ENCODE measurements around the gene ODC1. TPM values are rescaled to one million over a fixed set of nuclear protein-coding genes. Genes with fewer than 3 reads are reported as not detected.

The ODC1 gene
- total RNA-seq, 1 experiment from 2014 or later, result 46.6 TPM

DNA sequence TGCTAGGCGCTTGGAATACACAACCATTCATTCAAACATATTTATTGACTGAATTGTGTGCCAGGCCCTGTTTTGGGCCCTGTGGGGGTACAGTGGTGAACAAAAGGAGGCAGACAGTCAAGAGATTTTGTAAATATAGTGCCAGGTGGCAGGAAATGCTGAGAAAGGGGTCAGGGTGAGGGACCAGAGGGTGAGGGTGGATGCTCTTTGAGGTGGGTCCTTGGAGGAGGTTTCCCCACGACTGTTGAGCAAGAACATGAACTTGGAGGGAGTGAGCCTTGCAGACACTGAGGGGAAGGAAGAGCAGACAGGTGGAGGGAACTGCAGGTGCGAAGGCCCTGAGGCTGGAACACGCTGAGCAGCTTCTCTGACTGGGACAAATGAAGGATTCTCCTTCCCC lies 40.7 kb downstream of the ODC1 start (continued):
- TF ChIP-seq, protein P1, sequence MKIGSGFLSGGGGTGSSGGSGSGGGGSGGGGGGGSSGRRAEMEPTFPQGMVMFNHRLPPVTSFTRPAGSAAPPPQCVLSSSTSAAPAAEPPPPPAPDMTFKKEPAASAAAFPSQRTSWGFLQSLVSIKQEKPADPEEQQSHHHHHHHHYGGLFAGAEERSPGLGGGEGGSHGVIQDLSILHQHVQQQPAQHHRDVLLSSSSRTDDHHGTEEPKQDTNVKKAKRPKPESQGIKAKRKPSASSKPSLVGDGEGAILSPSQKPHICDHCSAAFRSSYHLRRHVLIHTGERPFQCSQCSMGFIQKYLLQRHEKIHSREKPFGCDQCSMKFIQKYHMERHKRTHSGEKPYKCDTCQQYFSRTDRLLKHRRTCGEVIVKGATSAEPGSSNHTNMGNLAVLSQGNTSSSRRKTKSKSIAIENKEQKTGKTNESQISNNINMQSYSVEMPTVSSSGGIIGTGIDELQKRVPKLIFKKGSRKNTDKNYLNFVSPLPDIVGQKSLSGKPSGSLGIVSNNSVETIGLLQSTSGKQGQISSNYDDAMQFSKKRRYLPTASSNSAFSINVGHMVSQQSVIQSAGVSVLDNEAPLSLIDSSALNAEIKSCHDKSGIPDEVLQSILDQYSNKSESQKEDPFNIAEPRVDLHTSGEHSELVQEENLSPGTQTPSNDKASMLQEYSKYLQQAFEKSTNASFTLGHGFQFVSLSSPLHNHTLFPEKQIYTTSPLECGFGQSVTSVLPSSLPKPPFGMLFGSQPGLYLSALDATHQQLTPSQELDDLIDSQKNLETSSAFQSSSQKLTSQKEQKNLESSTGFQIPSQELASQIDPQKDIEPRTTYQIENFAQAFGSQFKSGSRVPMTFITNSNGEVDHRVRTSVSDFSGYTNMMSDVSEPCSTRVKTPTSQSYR (CRISPR knock-in tag; IDR thresholded peaks at IDR 0.05), result no peak
- TF ChIP-seq E2F1 (CRISPR knock-in tag; IDR thresholded peaks at IDR 0.05), result no peak
- TF ChIP-seq, protein P2, sequence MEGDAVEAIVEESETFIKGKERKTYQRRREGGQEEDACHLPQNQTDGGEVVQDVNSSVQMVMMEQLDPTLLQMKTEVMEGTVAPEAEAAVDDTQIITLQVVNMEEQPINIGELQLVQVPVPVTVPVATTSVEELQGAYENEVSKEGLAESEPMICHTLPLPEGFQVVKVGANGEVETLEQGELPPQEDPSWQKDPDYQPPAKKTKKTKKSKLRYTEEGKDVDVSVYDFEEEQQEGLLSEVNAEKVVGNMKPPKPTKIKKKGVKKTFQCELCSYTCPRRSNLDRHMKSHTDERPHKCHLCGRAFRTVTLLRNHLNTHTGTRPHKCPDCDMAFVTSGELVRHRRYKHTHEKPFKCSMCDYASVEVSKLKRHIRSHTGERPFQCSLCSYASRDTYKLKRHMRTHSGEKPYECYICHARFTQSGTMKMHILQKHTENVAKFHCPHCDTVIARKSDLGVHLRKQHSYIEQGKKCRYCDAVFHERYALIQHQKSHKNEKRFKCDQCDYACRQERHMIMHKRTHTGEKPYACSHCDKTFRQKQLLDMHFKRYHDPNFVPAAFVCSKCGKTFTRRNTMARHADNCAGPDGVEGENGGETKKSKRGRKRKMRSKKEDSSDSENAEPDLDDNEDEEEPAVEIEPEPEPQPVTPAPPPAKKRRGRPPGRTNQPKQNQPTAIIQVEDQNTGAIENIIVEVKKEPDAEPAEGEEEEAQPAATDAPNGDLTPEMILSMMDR (IDR thresholded peaks at IDR 0.05), result no peak

DNA sequence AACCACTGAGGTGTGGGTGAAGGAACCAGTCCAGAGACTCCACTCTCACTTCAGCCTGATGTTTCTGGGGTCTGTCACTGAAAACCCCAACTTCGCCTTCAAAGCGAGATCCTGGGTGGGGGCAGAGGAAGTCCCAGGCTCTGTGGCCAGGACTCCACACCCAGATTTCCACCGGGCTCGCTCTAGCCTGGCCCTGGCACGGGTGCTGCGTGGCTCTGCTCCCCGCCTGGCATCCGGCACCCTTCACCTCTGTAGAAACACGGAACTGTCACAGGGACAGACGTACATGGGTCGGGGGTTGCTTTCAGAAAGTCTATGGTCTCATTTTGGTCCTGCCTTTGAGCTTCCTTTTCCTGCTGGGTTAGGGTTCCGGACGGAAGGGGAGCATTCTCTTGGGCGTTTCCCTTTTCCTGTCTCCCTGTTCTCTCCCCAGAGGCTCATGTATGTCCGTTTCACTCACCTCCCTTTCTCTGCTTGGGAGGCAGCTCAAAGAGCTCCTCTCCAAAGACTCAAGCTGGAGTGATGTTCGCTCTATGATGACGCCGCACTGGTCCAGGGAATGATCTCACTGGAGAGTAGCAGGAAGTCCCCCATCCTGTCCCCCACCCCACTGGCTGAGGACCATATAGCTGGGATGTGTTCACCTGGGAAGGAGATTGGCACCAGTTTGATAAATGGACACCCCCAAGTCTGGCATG lies 41.5 kb downstream of the ODC1 start:
- H3K4me1 Mint-ChIP-seq, result peaks cover 9% of the 10 kb centered on the region
- ChIA-PET CTCF (interaction anchor here (2.1 to 4.3 kb wide), 3 partner anchors 28 to 243 kb away, joined by 6 to 100 read pairs (median 24); partner anchors contain the start of gene HPCAL1), POLR2A (no interaction called here)
- no peaks in the 10 kb centered on the region for H3K36me3 Mint-ChIP-seq
- H3K27me3 Mint-ChIP-seq (ENCODE audit: low read depth), result no peaks in the 10 kb centered on the region
- TF ChIP-seq MLX (CRISPR knock-in tag; IDR thresholded peaks at IDR 0.05), result no peak
- TF ChIP-seq, protein P3, sequence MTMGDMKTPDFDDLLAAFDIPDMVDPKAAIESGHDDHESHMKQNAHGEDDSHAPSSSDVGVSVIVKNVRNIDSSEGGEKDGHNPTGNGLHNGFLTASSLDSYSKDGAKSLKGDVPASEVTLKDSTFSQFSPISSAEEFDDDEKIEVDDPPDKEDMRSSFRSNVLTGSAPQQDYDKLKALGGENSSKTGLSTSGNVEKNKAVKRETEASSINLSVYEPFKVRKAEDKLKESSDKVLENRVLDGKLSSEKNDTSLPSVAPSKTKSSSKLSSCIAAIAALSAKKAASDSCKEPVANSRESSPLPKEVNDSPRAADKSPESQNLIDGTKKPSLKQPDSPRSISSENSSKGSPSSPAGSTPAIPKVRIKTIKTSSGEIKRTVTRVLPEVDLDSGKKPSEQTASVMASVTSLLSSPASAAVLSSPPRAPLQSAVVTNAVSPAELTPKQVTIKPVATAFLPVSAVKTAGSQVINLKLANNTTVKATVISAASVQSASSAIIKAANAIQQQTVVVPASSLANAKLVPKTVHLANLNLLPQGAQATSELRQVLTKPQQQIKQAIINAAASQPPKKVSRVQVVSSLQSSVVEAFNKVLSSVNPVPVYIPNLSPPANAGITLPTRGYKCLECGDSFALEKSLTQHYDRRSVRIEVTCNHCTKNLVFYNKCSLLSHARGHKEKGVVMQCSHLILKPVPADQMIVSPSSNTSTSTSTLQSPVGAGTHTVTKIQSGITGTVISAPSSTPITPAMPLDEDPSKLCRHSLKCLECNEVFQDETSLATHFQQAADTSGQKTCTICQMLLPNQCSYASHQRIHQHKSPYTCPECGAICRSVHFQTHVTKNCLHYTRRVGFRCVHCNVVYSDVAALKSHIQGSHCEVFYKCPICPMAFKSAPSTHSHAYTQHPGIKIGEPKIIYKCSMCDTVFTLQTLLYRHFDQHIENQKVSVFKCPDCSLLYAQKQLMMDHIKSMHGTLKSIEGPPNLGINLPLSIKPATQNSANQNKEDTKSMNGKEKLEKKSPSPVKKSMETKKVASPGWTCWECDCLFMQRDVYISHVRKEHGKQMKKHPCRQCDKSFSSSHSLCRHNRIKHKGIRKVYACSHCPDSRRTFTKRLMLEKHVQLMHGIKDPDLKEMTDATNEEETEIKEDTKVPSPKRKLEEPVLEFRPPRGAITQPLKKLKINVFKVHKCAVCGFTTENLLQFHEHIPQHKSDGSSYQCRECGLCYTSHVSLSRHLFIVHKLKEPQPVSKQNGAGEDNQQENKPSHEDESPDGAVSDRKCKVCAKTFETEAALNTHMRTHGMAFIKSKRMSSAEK (CRISPR knock-in tag; IDR thresholded peaks at IDR 0.05; ENCODE audit: borderline replicate concordance), result no peak
- H3K27ac Mint-ChIP-seq, result no peak overlapping the region
- no peak overlapping the region for H3K4me3 Mint-ChIP-seq
- H3K9me3 Mint-ChIP-seq, result no peaks in the 10 kb centered on the region
- DNase-seq (ENCODE audit: low spot score) (no peak), ATAC-seq (no peak)

- H3K27me3 Mint-ChIP-seq (ENCODE audit: low read depth), result no peaks in the 10 kb centered on the region
- DNase-seq (ENCODE audit: low spot score) (no peak), ATAC-seq (no peak)
- H3K4me3 Mint-ChIP-seq, result no peak overlapping the region
- TF ChIP-seq CREM (CRISPR knock-in tag; IDR thresholded peaks at IDR 0.05), result no peak
- TF ChIP-seq ZBTB43 (CRISPR knock-in tag; IDR thresholded peaks at IDR 0.05), result no peak
- no peak for TF ChIP-seq ETV6 (CRISPR knock-in tag; IDR thresholded peaks at IDR 0.05)
- no peak for TF ChIP-seq CBFB (CRISPR knock-in tag; IDR thresholded peaks at IDR 0.05; ENCODE audit: low read depth)
- no peak for TF ChIP-seq GABPB1 (CRISPR knock-in tag; IDR thresholded peaks at IDR 0.05)
- TF ChIP-seq JUN (CRISPR knock-in tag; IDR thresholded peaks at IDR 0.05), result no peak
- no peak for TF ChIP-seq TEAD4 (CRISPR knock-in tag; IDR thresholded peaks at IDR 0.05)
- no peak for TF ChIP-seq ATF1 (CRISPR knock-in tag; IDR thresholded peaks at IDR 0.05)
- no peak for TF ChIP-seq CREB1 (CRISPR knock-in tag; IDR thresholded peaks at IDR 0.05)
- TF ChIP-seq TEAD1 (CRISPR knock-in tag; IDR thresholded peaks at IDR 0.05), result no peak
- no peak for TF ChIP-seq ZNF671 (CRISPR knock-in tag; IDR thresholded peaks at IDR 0.05)
- no peak for TF ChIP-seq ZNF512 (CRISPR knock-in tag; IDR thresholded peaks at IDR 0.05; ENCODE audit: borderline replicate concordance)
- POLR2A ChIA-PET, result no interaction called here
- CTCF ChIA-PET, result interaction anchor here (2.1 to 4.3 kb wide), 2 partner anchors 29 to 103 kb away, joined by 6 to 100 read pairs; partner anchors contain the start of gene HPCAL1
- no peaks in the 10 kb centered on the region for H3K36me3 Mint-ChIP-seq
- no peaks in the 10 kb centered on the region for H3K9me3 Mint-ChIP-seq
- H3K4me1 Mint-ChIP-seq, result peaks cover 9% of the 10 kb centered on the region
- no peak overlapping the region for H3K27ac Mint-ChIP-seq
Measured at GRCh38 chr2:10406016-10406415, 42.1 kb downstream of the ODC1 start.
